HPDE6-E6E7 (cell line): ENCODE measurements around the gene RNF212B.

Source experiments
- DNase-seq: peaks from one replicate; pipeline ENCODE4 v3.0.0; 2011; ENCODE audit warnings: missing footprints; ENCODE audit errors: extremely low spot score

RNF212B gene

GRCh38 chr14:23320584-23321571 is 83.1 kb downstream of the RNF212B start, which contains the start of gene PABPN1:
Gene PABPN1, plus strand, starts transcription at chr14:23321457. Its CDS starts 13 bp downstream, at chr14:23321470.
- DNase-seq = peak; percentile 92

GRCh38 chr14:23321572-23322547 is 84.1 kb downstream of the RNF212B start:
- no peak for DNase-seq
